Measurements from ENCODE around the gene BATF.

- TF ChIP-seq MAX (IDR thresholded peaks at IDR 0.05) (no peak), TCF12 (IDR thresholded peaks at IDR 0.05; ENCODE audit: low read depth) (no peak), YY1 (IDR thresholded peaks at IDR 0.05; ENCODE audit: low read depth) (no peak), CEBPB (IDR thresholded peaks at IDR 0.05) (no peak), CREB1 (IDR thresholded peaks at IDR 0.05; ENCODE audit: low read depth) (no peak)
These were observed 26.4 kb upstream of the BATF start for GRCh38 chr14:75495882-75496281.

All from Ishikawa (cell line).